ENCODE measurements around the gene LARP1.

DNA sequence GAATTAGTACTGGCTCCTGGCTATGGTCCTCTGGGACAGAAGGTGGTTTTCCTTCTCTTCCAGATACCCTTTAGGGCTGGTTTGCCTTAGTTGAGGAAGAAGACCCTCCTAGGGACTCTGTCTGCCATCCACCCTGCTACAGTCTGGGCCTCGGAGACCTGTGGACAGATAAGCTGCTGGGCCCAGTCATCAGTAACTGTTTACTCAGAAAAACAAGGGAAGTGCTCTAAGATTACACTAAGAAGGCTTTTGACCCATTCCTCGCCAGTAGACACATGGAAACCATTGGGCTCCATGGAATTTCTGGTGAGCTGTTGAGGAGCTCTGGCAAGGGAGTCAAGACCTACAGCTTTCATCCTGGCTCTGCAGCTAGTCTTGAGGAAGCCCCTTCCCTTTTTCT, 31.2 kb downstream of the LARP1 start:
- TF ChIP-seq POLR2A (IDR thresholded peaks at IDR 0.05; ENCODE audit: low read depth, low read length) = no peak
- no peak for TF ChIP-seq TAF1 (IDR thresholded peaks at IDR 0.05; ENCODE audit: borderline replicate concordance, low read depth, low read length)
